K562 (cell line): ENCODE results near the gene VAC14. TPM values are rescaled to one million over a fixed set of nuclear protein-coding genes. Genes with fewer than 3 reads are reported as not detected.
A peak's percentile ranks its signal among the peaks of the same experiment; 100 is the strongest.

Source experiments
- ATAC-seq: fragments of 200-7000 bp; cut with Tn5 transposase; 3 replicates; pipeline ENCODE4 v1.9.1; 2020; ENCODE audit warnings: moderate library complexity
- BruUV-seq: library from RNA; stranded (reverse); fragments of 400-500 nt; replicated peaks from 2 replicates; lab custom pipeline; 2021; lab: Mats Ljungman, UMichigan
- CTCF ChIA-PET: fragments of 300-600 bp; formaldehyde crosslinking; extraction: SDS; loops from one replicate; lab custom pipeline; 2021; ENCODE audit warnings: low intra/inter-chr PET ratio; lab: Yijun Ruan, JAX
- POLR2A ChIA-PET: fragments of 300-600, 350-650 bp; sonication (Branson Sonifier 250); formaldehyde crosslinking; extraction: SDS; loops from one replicate; lab custom pipeline; 2021; ENCODE audit warnings: antibody characterized with exemption, inconsistent platforms; lab: Yijun Ruan, JAX
- DNase-seq, 4 experiments: peaks; one replicate each; pipeline versions ENCODE4 v3.0.0 to v3.0.0-alpha.2; 2011 to 2018; ENCODE audit warnings: low spot score in 3 of 4, mixed read lengths in 3 of 4; ENCODE audit errors: extremely low read depth in 1 of 4
- FAIRE-seq: peaks from 2 replicates; lab custom pipeline; 2011; peaks lifted over from hg19 to GRCh38; lab: Jason Lieb, UNC
- H2AFZ ChIP-seq: 2 replicates; pipeline ENCODE4 v1.6.0; 2011; ENCODE audit warnings: low read depth, low read length, control low read depth, inconsistent platforms
- H3K27ac ChIP-seq: fragments of 200-600 bp; 3 replicates; pipeline ENCODE4 v1.8.0; 2011; ENCODE audit warnings: low read depth, mild to moderate bottlenecking, control low read depth, inconsistent platforms, low read length, moderate library complexity, mixed read lengths; ENCODE audit errors: extremely low read depth
- H3K27me3 ChIP-seq, 2 experiments: fragments of 300-600 bp in 1 of 2; 2 replicates in 1 of 2; 3 replicates in 1 of 2; pipeline versions ENCODE4 v1.6.0 to v1.8.0; 2011; ENCODE audit warnings: inconsistent platforms in 2 of 2, low read length in 2 of 2, mild to moderate bottlenecking in 1 of 2, mixed read lengths in 1 of 2, moderate library complexity in 1 of 2; ENCODE audit not compliant: control insufficient read depth in 2 of 2, insufficient read depth in 2 of 2
- H3K36me3 ChIP-seq: fragments of 300-600 bp; 3 replicates; pipeline ENCODE4 v1.8.0; 2011; ENCODE audit warnings: mild to moderate bottlenecking, low read length, inconsistent platforms; ENCODE audit not compliant: control insufficient read depth, insufficient read depth
- H3K4me1 ChIP-seq, 2 experiments: fragments of 200-600 bp in 1 of 2; replicated peaks in 1 of 2; 2 replicates in 1 of 2; 3 replicates in 1 of 2; pipeline versions ENCODE4 v1.5.1 to v1.8.0; 2011; ENCODE audit warnings: inconsistent platforms in 2 of 2, low read length in 2 of 2, mild to moderate bottlenecking in 1 of 2, mixed read lengths in 1 of 2, moderate library complexity in 1 of 2; ENCODE audit not compliant: control insufficient read depth in 2 of 2, insufficient read depth in 2 of 2
- H3K4me2 ChIP-seq: 2 replicates; pipeline ENCODE4 v1.6.1; 2011; ENCODE audit warnings: low read length, control low read depth, inconsistent platforms, mixed read lengths; ENCODE audit not compliant: insufficient read depth
- H3K4me3 ChIP-seq: fragments of 200-600 bp; sonication (generic), shearing (Covaris generic); 2 replicates; pipeline ENCODE4 v1.5.1; 2016; ENCODE audit warnings: control low read depth, inconsistent platforms
- H3K79me2 ChIP-seq: fragments of 200-600 bp; 3 replicates; pipeline ENCODE4 v1.8.0; 2011; ENCODE audit warnings: low read length, inconsistent platforms; ENCODE audit not compliant: control insufficient read depth, insufficient read depth
- H3K9ac ChIP-seq, 2 experiments: 2 replicates each; pipeline versions ENCODE4 v1.6.0 to v1.6.1; 2011; ENCODE audit warnings: low read depth in 2 of 2, low read length in 2 of 2, control low read depth in 1 of 2, inconsistent platforms in 1 of 2, mild to moderate bottlenecking in 1 of 2, mixed read lengths in 1 of 2; ENCODE audit not compliant: insufficient read depth in 1 of 2
- H3K9me1 ChIP-seq: one replicate; pipeline ENCODE4 v1.6.0; 2011; ENCODE audit warnings: inconsistent platforms, mild to moderate bottlenecking, low read length, moderate library complexity; ENCODE audit not compliant: control insufficient read depth, insufficient read depth
- H3K9me3 ChIP-seq: replicated peaks from 2 replicates; pipeline ENCODE4 v1.5.1; 2011; ENCODE audit warnings: low read depth, low read length, inconsistent platforms; ENCODE audit not compliant: control insufficient read depth, insufficient read depth
- H4K20me1 ChIP-seq: replicated peaks from 2 replicates; pipeline ENCODE4 v1.6.1; 2011; ENCODE audit warnings: low read length, inconsistent platforms, mixed read lengths; ENCODE audit not compliant: control insufficient read depth, insufficient read depth
- ASH1L ChIP-seq: fragments of 450-650 bp; IDR thresholded peaks from 2 replicates; pipeline ENCODE4 v1.6.1; 2018; ENCODE audit warnings: borderline replicate concordance, mild to moderate bottlenecking, low read depth; ENCODE audit not compliant: partially characterized antibody
- HDAC3 ChIP-seq: fragments of 450-650 bp; IDR thresholded peaks from 2 replicates; pipeline ENCODE4 v1.6.1; 2018; ENCODE audit warnings: borderline replicate concordance, mild to moderate bottlenecking, moderate library complexity; ENCODE audit not compliant: partially characterized antibody
- KAT7 ChIP-seq: sonication (generic); formaldehyde crosslinking; IDR thresholded peaks from 2 replicates; pipeline ENCODE4 v1.8.0; 2022; ENCODE audit warnings: missing genetic modification reagents, mild to moderate bottlenecking, borderline replicate concordance
- SRSF7 ChIP-seq: fragments of 200-400 bp; formaldehyde crosslinking; optimal IDR thresholded peaks from 2 replicates; pipeline ENCODE3; 2017; ENCODE audit warnings: mild to moderate bottlenecking, low read depth, low read length
- ZBTB33 ChIP-seq: sonication (generic); formaldehyde crosslinking; IDR thresholded peaks from 2 replicates; pipeline ENCODE4 v1.8.1; 2023; ENCODE audit warnings: mild to moderate bottlenecking, missing genetic modification reagents
- WGBS: fragments of 100-300 bp; shearing (Covaris generic); methylation state at CpG from one replicate; pipeline ENCODE4 v1.1.6; 2016; ENCODE audit warnings: low coverage, mixed read lengths; ENCODE audit not compliant: insufficient coverage; ENCODE audit errors: missing lambda C conversion rate; 5-methylcytosine and 5-hydroxymethylcytosine counted together
- in situ Hi-C: fragments of 300-500 bp; cut with MboI; formaldehyde crosslinking; loops from 4 replicates; pipeline ENCODE4 v1.15.0; 2018; ENCODE audit warnings: inconsistent platforms, mixed read lengths
- intact Hi-C: fragments of 100-400 bp; cut with micrococcal nuclease; formaldehyde crosslinking; loops from 2 replicates; pipeline ENCODE4 v1.14.2; 2022
- polyA plus RNA-seq, 8 experiments: library from polyadenylated mRNA; depleted of rRNA in 4 of 8; stranded (reverse) in 5 of 8; unstranded in 3 of 8; fragments of >200 nt; fragmentation: Nextera tagmentation in 2 of 8; fragmentation: Illumina TruSeq in 1 of 8; extraction: Ambion mirVana in 2 of 8; extraction: Trizol in 1 of 8; gene quantifications; 2 replicates each; pipeline versions ENCODE4 v1.2.1 to v1.2.3, GENCODE V29; 2011 to 2014; ENCODE audit warnings: inconsistent platforms in 1 of 8, missing spikeins in 1 of 8
- total RNA-seq, 7 experiments: library from RNA; depleted of rRNA in 6 of 7; stranded (reverse); fragments of >200 nt in 6 of 7; fragmentation: Illumina TruSeq in 2 of 7; extraction: Trizol in 2 of 7; gene quantifications; 2 replicates each; pipeline versions ENCODE4 v1.2.1 to v1.2.3, GENCODE V29; 2011 to 2021; ENCODE audit warnings: low replicate concordance in 1 of 7
- TF ChIP-seq, protein P1 (sequence below): IDR thresholded peaks from 3 replicates; pipeline ENCODE4 v1.6.1; 2011; ENCODE audit warnings: borderline replicate concordance, mild to moderate bottlenecking, moderate library complexity; ENCODE audit not compliant: insufficient read length; ENCODE audit errors: extremely low read depth
- TF ChIP-seq, protein P2 (sequence below): sonication (generic); formaldehyde crosslinking; IDR thresholded peaks from 2 replicates; pipeline ENCODE4 v1.8.1; 2023; ENCODE audit warnings: mild to moderate bottlenecking, missing genetic modification reagents, moderate library complexity

The VAC14 gene
- total and polyA plus RNA-seq, 9 of the 15 experiments (the other 6 are each of a cell fraction or from before 2014, with no cell fraction given) = 1.3 to 41.6 (median 26.6) TPM

- in situ Hi-C loops (no loop called here), intact Hi-C loops (loop anchor here (5.0 kb wide), 2 partner anchors 48 to 83 kb away; no protein-coding TSS in a partner anchor)
- H3K27me3 ChIP-seq = no peaks in the 10 kb centered on the region
- H3K4me3 ChIP-seq = no peak overlapping the region
- TF ChIP-seq, protein P1, sequence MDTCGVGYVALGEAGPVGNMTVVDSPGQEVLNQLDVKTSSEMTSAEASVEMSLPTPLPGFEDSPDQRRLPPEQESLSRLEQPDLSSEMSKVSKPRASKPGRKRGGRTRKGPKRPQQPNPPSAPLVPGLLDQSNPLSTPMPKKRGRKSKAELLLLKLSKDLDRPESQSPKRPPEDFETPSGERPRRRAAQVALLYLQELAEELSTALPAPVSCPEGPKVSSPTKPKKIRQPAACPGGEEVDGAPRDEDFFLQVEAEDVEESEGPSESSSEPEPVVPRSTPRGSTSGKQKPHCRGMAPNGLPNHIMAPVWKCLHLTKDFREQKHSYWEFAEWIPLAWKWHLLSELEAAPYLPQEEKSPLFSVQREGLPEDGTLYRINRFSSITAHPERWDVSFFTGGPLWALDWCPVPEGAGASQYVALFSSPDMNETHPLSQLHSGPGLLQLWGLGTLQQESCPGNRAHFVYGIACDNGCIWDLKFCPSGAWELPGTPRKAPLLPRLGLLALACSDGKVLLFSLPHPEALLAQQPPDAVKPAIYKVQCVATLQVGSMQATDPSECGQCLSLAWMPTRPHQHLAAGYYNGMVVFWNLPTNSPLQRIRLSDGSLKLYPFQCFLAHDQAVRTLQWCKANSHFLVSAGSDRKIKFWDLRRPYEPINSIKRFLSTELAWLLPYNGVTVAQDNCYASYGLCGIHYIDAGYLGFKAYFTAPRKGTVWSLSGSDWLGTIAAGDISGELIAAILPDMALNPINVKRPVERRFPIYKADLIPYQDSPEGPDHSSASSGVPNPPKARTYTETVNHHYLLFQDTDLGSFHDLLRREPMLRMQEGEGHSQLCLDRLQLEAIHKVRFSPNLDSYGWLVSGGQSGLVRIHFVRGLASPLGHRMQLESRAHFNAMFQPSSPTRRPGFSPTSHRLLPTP = no peak
- TF ChIP-seq ZBTB33 (CRISPR knock-in tag) = peak; percentile 69; the same call in 1 of the 2 replicates
- TF ChIP-seq KAT7 (CRISPR knock-in tag) = no peak
- no peak for TF ChIP-seq SRSF7
- TF ChIP-seq ASH1L = no peak
- TF ChIP-seq HDAC3 = no peak
- TF ChIP-seq, protein P2, sequence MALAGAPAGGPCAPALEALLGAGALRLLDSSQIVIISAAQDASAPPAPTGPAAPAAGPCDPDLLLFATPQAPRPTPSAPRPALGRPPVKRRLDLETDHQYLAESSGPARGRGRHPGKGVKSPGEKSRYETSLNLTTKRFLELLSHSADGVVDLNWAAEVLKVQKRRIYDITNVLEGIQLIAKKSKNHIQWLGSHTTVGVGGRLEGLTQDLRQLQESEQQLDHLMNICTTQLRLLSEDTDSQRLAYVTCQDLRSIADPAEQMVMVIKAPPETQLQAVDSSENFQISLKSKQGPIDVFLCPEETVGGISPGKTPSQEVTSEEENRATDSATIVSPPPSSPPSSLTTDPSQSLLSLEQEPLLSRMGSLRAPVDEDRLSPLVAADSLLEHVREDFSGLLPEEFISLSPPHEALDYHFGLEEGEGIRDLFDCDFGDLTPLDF (CRISPR knock-in tag) = no peak
- H3K4me1 ChIP-seq = peaks cover 15 to 82% of the 10 kb centered on the region in 2 experiments
- FAIRE-seq = no peak
- no peak overlapping the region for H2AFZ ChIP-seq
- 83% methylated on average over 19 of the region's 22 CpGs for WGBS
- no peak overlapping the region for H3K27ac ChIP-seq
- ChIA-PET CTCF (no interaction called here), POLR2A (interaction anchor here (0.6 to 0.7 kb wide), 2 partner anchors 82 to 104 kb away, joined by 3 read pairs; no protein-coding TSS in a partner anchor)
- H3K9ac ChIP-seq = peak overlapping the region in 1 of 2 experiments; percentile 20; a peak in 1 of 4 replicates
- BruUV-seq = no TSS peak
- no peaks in the 10 kb centered on the region for H3K9me1 ChIP-seq
- H3K36me3 ChIP-seq = peaks cover 11% of the 10 kb centered on the region; the same call in 1 of the 3 replicates
- H3K9me3 ChIP-seq = no peaks in the 10 kb centered on the region
- no peak for DNase-seq
- ATAC-seq = no peak
- H3K4me2 ChIP-seq = no peak overlapping the region
- peaks cover 14% of the 10 kb centered on the region for H3K79me2 ChIP-seq
- H4K20me1 ChIP-seq = no peaks in the 10 kb centered on the region
Observed at GRCh38 chr16:70689035-70689969, 111.7 kb downstream of the VAC14 start.
